ENCODE data around the gene TDRD9.

Gene TDRD9

DNA sequence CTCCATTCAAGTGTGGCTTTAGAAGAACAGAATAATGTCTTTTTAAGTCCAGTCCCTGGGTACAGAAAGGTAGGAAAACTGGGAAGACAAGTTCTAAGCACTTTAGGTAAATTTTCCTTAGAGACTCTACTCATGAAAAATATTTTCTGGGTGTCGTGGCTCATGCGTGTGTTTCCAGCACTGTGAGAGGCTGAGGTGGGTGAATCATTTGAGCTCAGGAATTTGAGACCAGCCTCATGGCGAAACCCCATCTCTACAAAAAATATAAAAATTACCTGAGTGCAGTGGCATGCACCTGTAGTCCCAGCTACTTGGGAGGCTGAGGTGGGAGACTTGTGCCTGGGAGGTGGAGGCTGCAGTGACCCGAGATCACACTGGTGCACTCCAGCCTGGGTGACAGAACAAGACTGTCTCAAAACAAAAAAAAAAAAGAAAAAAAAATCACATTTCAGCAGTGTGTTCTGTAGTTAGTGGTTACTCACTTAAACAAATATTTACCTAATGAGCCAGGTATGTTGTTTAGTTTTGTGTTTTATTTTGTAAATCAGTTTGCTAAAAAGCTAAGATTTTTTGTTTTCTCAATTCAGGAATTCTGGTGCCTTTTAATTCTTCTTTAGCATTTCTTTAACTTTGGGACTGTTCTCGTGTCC lies 66.4 kb downstream of the TDRD9 start:
- in situ Hi-C loops (cut with HindIII; ENCODE audit: low pct_ligation_motif_present, low sequenced_read_pairs) = no loop called here
- no peak for DNase-seq

DNA sequence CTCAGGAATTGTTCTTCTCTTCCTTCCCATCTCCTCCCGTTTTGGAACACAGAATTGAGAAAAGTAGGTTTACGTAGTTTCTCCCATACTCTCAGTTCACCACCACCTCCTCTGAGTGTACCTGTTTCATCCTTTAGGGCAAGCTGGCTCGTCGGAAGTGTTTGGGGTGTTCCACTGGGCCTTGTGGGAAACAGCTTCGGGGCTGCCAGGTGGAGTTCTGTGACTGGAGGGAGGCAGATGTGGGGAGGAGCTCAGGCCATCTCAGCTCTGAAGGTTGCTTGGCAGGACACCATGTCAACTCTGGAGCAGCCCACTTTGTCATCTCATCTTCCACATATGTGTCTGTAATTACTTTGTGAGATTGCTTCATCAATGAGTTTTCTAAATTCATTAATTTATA lies 67.6 kb downstream of the TDRD9 start:
- no peak for TF ChIP-seq CTCF (IDR thresholded peaks at IDR 0.05; ENCODE audit: low read depth, low read length, missing control alignments)
- DNase-seq = no peak
- Histone ChIP-seq H3K27me3 (replicated peaks) (no peaks in the 10 kb centered on the region), H3K36me3 (replicated peaks) (no peaks in the 10 kb centered on the region), H3K27ac (no peak overlapping the region), H3K4me3 (ENCODE audit: low read depth, low read length) (no peak overlapping the region)
- in situ Hi-C loops (cut with HindIII; ENCODE audit: low pct_ligation_motif_present, low sequenced_read_pairs) = no loop called here

More for the DNA sequence above, 66.4 kb downstream of the TDRD9 start:
- Histone ChIP-seq H3K27ac (no peak overlapping the region), H3K36me3 (replicated peaks) (no peaks in the 10 kb centered on the region), H3K4me3 (ENCODE audit: low read depth, low read length) (no peak overlapping the region), H3K27me3 (replicated peaks) (no peaks in the 10 kb centered on the region)
- TF ChIP-seq CTCF (IDR thresholded peaks at IDR 0.05; ENCODE audit: low read depth, low read length, missing control alignments) = no peak

- Histone ChIP-seq H3K36me3 (replicated peaks) (no peaks in the 10 kb centered on the region), H3K27me3 (replicated peaks) (no peaks in the 10 kb centered on the region), H3K4me3 (ENCODE audit: low read depth, low read length) (no peak overlapping the region), H3K27ac (no peak overlapping the region)
- TF ChIP-seq CTCF (IDR thresholded peaks at IDR 0.05; ENCODE audit: low read depth, low read length, missing control alignments) = no peak
- DNase-seq = no peak
- in situ Hi-C loops (cut with HindIII; ENCODE audit: low pct_ligation_motif_present, low sequenced_read_pairs) = no loop called here
Observed at GRCh38 chr14:103997391-103997790, 69.1 kb downstream of the TDRD9 start.

DNA sequence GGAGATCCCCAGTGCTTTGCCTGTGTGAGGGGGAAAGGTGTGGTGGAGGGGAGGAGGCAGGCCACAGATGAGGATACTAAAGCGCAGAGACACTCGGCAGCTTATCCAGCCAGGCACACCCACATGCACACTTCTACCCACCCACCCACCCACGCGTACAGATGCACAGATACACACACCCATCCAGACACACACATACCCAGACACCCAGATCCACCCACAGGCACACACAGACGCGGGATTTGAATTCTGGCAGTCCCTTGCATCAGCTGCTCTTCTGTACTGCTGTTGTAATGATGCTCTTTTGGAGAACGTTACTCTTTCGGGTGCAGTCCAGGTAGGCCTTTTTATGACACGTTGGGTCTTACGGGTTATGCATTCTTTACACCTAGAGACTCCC lies 69.8 kb downstream of the TDRD9 start:
- Histone ChIP-seq H3K27me3 (replicated peaks) (no peaks in the 10 kb centered on the region), H3K27ac (no peak overlapping the region), H3K4me3 (ENCODE audit: low read depth, low read length) (no peak overlapping the region), H3K36me3 (replicated peaks) (no peaks in the 10 kb centered on the region)
- TF ChIP-seq CTCF (IDR thresholded peaks at IDR 0.05; ENCODE audit: low read depth, low read length, missing control alignments) = no peak
- in situ Hi-C loops (cut with HindIII; ENCODE audit: low pct_ligation_motif_present, low sequenced_read_pairs) = no loop called here
- DNase-seq = no peak

GRCh38 chr14:103999795-104000440 lies 71.7 kb downstream of the TDRD9 start:
- in situ Hi-C loops (cut with HindIII; ENCODE audit: low pct_ligation_motif_present, low sequenced_read_pairs) = no loop called here
- DNase-seq = no peak
- H3K36me3 ChIP-seq (replicated peaks) = no peaks in the 10 kb centered on the region
- no peak overlapping the region for H3K27ac ChIP-seq
- no peaks in the 10 kb centered on the region for H3K27me3 ChIP-seq (replicated peaks)
- TF ChIP-seq CTCF (IDR thresholded peaks at IDR 0.05; ENCODE audit: low read depth, low read length, missing control alignments) = no peak
- H3K4me3 ChIP-seq (ENCODE audit: low read depth, low read length) = no peak overlapping the region

All from brain microvascular endothelial cell (primary cell).